RWPE2 (cell line): ENCODE results near the gene RNF31.

ENCODE experiments used
- ATAC-seq: fragments of 200-7000 bp; cut with Tn5 transposase; 3 replicates; pipeline ENCODE4 v1.9.1; 2021; ENCODE audit warnings: low read depth
- DNase-seq: peaks from one replicate; pipeline ENCODE4 v3.0.0-alpha.2; 2020; ENCODE audit warnings: low spot score
- H3K27ac ChIP-seq: fragments of 450-650 bp; 2 replicates; pipeline ENCODE4 v1.5.1; 2017; ENCODE audit warnings: mild to moderate bottlenecking; ENCODE audit not compliant: poor library complexity, severe bottlenecking
- H3K27me3 ChIP-seq: fragments of 250-450 bp; sonication (Bioruptor Pico); 2 replicates; pipeline ENCODE4 v1.5.1; 2021; ENCODE audit warnings: mild to moderate bottlenecking, moderate library complexity; ENCODE audit not compliant: insufficient read depth, poor library complexity, severe bottlenecking
- H3K36me3 ChIP-seq: fragments of 250-450 bp; sonication (Bioruptor Pico); 2 replicates; pipeline ENCODE4 v1.5.1; 2020; ENCODE audit warnings: low read depth, mild to moderate bottlenecking, moderate library complexity
- H3K4me1 ChIP-seq: fragments of 250-450 bp; sonication (Bioruptor Pico); 2 replicates; pipeline ENCODE4 v1.5.1; 2021; ENCODE audit warnings: mild to moderate bottlenecking, moderate library complexity; ENCODE audit not compliant: insufficient read depth, poor library complexity, severe bottlenecking
- H3K4me3 ChIP-seq: fragments of 250-450 bp; sonication (Bioruptor Pico); 2 replicates; pipeline ENCODE4 v1.5.1; 2021; ENCODE audit warnings: mild to moderate bottlenecking, moderate library complexity; ENCODE audit not compliant: severe bottlenecking
- H3K9me3 ChIP-seq: fragments of 250-450 bp; sonication (Bioruptor Pico); 2 replicates; pipeline ENCODE4 v1.5.1; 2021; ENCODE audit warnings: mild to moderate bottlenecking, moderate library complexity; ENCODE audit not compliant: severe bottlenecking
- CTCF ChIP-seq: fragments of 450-650 bp; IDR thresholded peaks from one replicate; pipeline ENCODE4 v1.5.1; 2017; ENCODE audit warnings: mild to moderate bottlenecking, moderate library complexity; ENCODE audit not compliant: poor library complexity, severe bottlenecking

The RNF31 gene

GRCh38 chr14:24160850-24161804 is 13.8 kb downstream of the RNF31 start, which contains the start of gene IRF9:
IRF9 (plus strand) TSS chr14:24161265; CDS start chr14:24162145, 880 bp downstream.
- Histone ChIP-seq H3K4me3 (peak within 1 kb of the TSS; percentile 51), H3K9me3 (no peaks in the 10 kb centered on the region), H3K4me1 (peaks cover 3% of the 10 kb centered on the region), H3K36me3 (peaks cover 74% of the 10 kb centered on the region), H3K27me3 (no peaks in the 10 kb centered on the region), H3K27ac (peak within 1 kb of the TSS; percentile 71)
- TF ChIP-seq CTCF, result peak; percentile 99
- ATAC-seq, result peak; percentile 85
- DNase-seq, result no peak

DNA sequence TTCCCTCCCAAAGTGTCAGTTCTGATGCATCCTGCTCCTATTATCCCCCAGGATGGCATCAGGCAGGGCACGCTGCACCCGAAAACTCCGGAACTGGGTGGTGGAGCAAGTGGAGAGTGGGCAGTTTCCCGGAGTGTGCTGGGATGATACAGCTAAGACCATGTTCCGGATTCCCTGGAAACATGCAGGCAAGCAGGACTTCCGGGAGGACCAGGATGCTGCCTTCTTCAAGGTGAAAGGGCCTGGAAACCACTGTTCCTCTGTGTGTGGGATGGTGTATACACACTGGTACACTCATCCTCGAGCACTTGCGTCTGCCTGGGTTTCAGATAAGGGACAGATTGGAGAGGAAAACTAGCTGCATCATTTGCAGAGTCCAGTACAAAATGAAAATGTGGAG is 14.8 kb downstream of the RNF31 start:
- Histone ChIP-seq H3K27me3 (no peaks in the 10 kb centered on the region), H3K4me1 (peaks cover 3% of the 10 kb centered on the region), H3K27ac (peak overlapping the region; percentile 71), H3K9me3 (no peaks in the 10 kb centered on the region), H3K36me3 (peaks cover 71% of the 10 kb centered on the region), H3K4me3 (peak overlapping the region; percentile 51)
- DNase-seq (no peak), ATAC-seq (peak; percentile 0; the same call in 1 of the 3 replicates)
- no peak for TF ChIP-seq CTCF

DNA sequence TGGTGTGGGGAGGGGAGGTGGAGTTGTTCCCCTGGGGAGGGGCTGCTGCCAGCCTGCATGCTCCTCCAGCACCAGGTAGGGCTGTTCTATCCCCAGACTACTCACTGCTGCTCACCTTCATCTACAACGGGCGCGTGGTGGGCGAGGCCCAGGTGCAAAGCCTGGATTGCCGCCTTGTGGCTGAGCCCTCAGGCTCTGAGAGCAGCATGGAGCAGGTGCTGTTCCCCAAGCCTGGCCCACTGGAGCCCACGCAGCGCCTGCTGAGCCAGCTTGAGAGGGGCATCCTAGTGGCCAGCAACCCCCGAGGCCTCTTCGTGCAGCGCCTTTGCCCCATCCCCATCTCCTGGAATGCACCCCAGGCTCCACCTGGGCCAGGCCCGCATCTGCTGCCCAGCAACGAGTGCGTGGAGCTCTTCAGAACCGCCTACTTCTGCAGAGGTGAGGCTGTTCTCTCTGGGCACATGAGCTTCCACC is 17.3 kb downstream of the RNF31 start:
- H3K4me1 ChIP-seq, result peaks cover 3% of the 10 kb centered on the region
- peaks cover 56% of the 10 kb centered on the region for H3K36me3 ChIP-seq
- DNase-seq (no peak), ATAC-seq (no peak)
- H3K4me3 ChIP-seq, result no peak overlapping the region
- H3K27me3 ChIP-seq, result no peaks in the 10 kb centered on the region
- H3K27ac ChIP-seq, result no peak overlapping the region
- no peak for TF ChIP-seq CTCF
- no peaks in the 10 kb centered on the region for H3K9me3 ChIP-seq

DNA sequence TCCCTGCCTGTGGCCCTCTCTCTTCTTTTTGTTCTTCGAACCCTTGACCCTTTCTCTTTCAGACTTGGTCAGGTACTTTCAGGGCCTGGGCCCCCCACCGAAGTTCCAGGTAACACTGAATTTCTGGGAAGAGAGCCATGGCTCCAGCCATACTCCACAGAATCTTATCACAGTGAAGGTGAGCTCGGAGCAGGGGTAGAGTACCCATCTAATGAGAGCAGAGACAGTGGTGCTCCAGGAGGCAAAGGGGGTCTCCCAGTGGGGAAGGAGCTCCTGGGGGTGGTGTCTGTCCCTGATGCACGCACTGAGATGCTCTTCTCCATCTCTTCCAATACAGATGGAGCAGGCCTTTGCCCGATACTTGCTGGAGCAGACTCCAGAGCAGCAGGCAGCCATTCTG is 18.5 kb downstream of the RNF31 start:
- Histone ChIP-seq H3K27me3 (no peaks in the 10 kb centered on the region), H3K4me3 (no peak overlapping the region), H3K4me1 (peaks cover 3% of the 10 kb centered on the region), H3K27ac (no peak overlapping the region), H3K36me3 (peaks cover 50% of the 10 kb centered on the region), H3K9me3 (no peaks in the 10 kb centered on the region)
- DNase-seq (no peak), ATAC-seq (no peak)
- no peak for TF ChIP-seq CTCF
